HepG2 (cell line): ENCODE measurements around the gene HMCN2. TPM values are rescaled to one million over a fixed set of nuclear protein-coding genes. Genes with fewer than 3 reads are reported as not detected.

Experiments used
- ATAC-seq: fragments of 200-7000 bp; cut with Tn5 transposase; 3 replicates; pipeline ENCODE4 v1.9.1; 2020; ENCODE audit warnings: mild to moderate bottlenecking, moderate library complexity
- BruUV-seq: library from RNA; stranded (reverse); fragments of 400-500 nt; replicated peaks from 2 replicates; lab custom pipeline; 2021; lab: Mats Ljungman, UMichigan
- CTCF ChIA-PET: fragments of 300-600 bp; formaldehyde crosslinking; extraction: SDS; loops from one replicate; lab custom pipeline; 2021; ENCODE audit warnings: low total read pairs, inconsistent platforms, low intra/inter-chr PET ratio; lab: Yijun Ruan, JAX
- POLR2A ChIA-PET: fragments of 350-600 bp; sonication (Branson Sonifier 250); formaldehyde crosslinking; loops from one replicate; lab custom pipeline; 2020; ENCODE audit warnings: antibody characterized with exemption, inconsistent platforms; lab: Yijun Ruan, JAX
- DNase-seq: peaks from one replicate; pipeline ENCODE4 v3.0.0-alpha.2; 2015; ENCODE audit warnings: low spot score
- FAIRE-seq: peaks from 3 replicates; lab custom pipeline; 2011; peaks lifted over from hg19 to GRCh38; lab: Jason Lieb, UNC
- H2AFZ ChIP-seq: one replicate; pipeline ENCODE4 v1.6.1; 2011; ENCODE audit warnings: low read length, inconsistent platforms
- H3K27ac ChIP-seq: fragments of 300-600 bp; 3 replicates; pipeline ENCODE4 v1.8.0; 2011; ENCODE audit warnings: mixed run types, mild to moderate bottlenecking, mixed read lengths, low read length, inconsistent platforms; ENCODE audit not compliant: insufficient read depth; ENCODE audit errors: extremely low read length
- H3K27me3 ChIP-seq, 2 experiments: fragments of 200-600 bp in 1 of 2; 2 replicates in 1 of 2; 3 replicates in 1 of 2; pipeline versions ENCODE4 v1.6.0 to v1.8.0; 2011; ENCODE audit warnings: low read length in 2 of 2, mild to moderate bottlenecking in 2 of 2, moderate library complexity in 2 of 2, inconsistent platforms in 1 of 2; ENCODE audit not compliant: insufficient read depth in 2 of 2, control insufficient read depth in 1 of 2
- H3K36me3 ChIP-seq, 2 experiments: fragments of 200-600 bp in 1 of 2; replicated peaks in 1 of 2; 2 replicates in 1 of 2; 3 replicates in 1 of 2; pipeline versions ENCODE4 v1.5.1 to v1.8.0; 2011; ENCODE audit warnings: low read length in 2 of 2, inconsistent platforms in 1 of 2; ENCODE audit not compliant: insufficient read depth in 2 of 2, control insufficient read depth in 1 of 2
- H3K4me1 ChIP-seq: 2 replicates; pipeline ENCODE4 v1.5.1; 2012; ENCODE audit warnings: low read length, inconsistent platforms; ENCODE audit not compliant: insufficient read depth
- H3K4me2 ChIP-seq: 2 replicates; pipeline ENCODE4 v1.6.0; 2011; ENCODE audit warnings: low read depth, low read length, inconsistent platforms
- H3K4me3 ChIP-seq, 3 experiments: fragments of 200-600 bp in 1 of 3; sonication (generic), shearing (Covaris generic) in 1 of 3; replicated peaks in 1 of 3; 2 replicates each; pipeline ENCODE4 v1.5.1; 2011 to 2016; ENCODE audit warnings: low read length in 3 of 3, inconsistent platforms in 2 of 3, low read depth in 2 of 3, mild to moderate bottlenecking in 2 of 3, control low read depth in 1 of 3, mixed read lengths in 1 of 3; ENCODE audit not compliant: insufficient read depth in 1 of 3
- H3K79me2 ChIP-seq: one replicate; pipeline ENCODE4 v1.6.1; 2011; ENCODE audit warnings: low read length, inconsistent platforms; ENCODE audit not compliant: insufficient read depth
- H3K9ac ChIP-seq: 2 replicates; pipeline ENCODE4 v1.6.0; 2011; ENCODE audit warnings: mild to moderate bottlenecking, low read depth, low read length, inconsistent platforms; ENCODE audit not compliant: insufficient read depth
- H3K9me3 ChIP-seq: 2 replicates; pipeline ENCODE4 v1.5.1; 2012; ENCODE audit warnings: mild to moderate bottlenecking, low read length
- H4K20me1 ChIP-seq: 2 replicates; pipeline ENCODE4 v1.6.0; 2011; ENCODE audit warnings: inconsistent platforms, mild to moderate bottlenecking, low read length, moderate library complexity; ENCODE audit not compliant: insufficient read depth
- CREBL2 ChIP-seq: sonication (generic); formaldehyde crosslinking; IDR thresholded peaks from 2 replicates; pipeline ENCODE4 v1.8.1; 2023; ENCODE audit warnings: missing genetic modification reagents, mild to moderate bottlenecking, borderline replicate concordance
- ERF ChIP-seq: IDR thresholded peaks from 2 replicates; pipeline ENCODE4 v1.6.1; 2018; ENCODE audit warnings: missing biosample characterization, missing genetic modification reagents
- FOXO4 ChIP-seq: sonication (generic); formaldehyde crosslinking; conservative IDR thresholded peaks from 2 replicates; pipeline ENCODE4 v1.8.1; 2023; ENCODE audit warnings: missing genetic modification reagents
- IKZF4 ChIP-seq: sonication (generic); formaldehyde crosslinking; IDR thresholded peaks from 2 replicates; pipeline ENCODE4 v1.5.1; 2020; ENCODE audit warnings: borderline replicate concordance, mild to moderate bottlenecking, low read depth, missing genetic modification reagents; ENCODE audit errors: not compliant biosample characterization
- SOX13 ChIP-seq, 3 experiments: fragments of 450-650 bp in 1 of 3; sonication (generic) in 1 of 3; formaldehyde crosslinking in 1 of 3; IDR thresholded peaks in 2 of 3; conservative IDR thresholded peaks in 1 of 3; 2 replicates each; pipeline versions ENCODE4 v1.5.0 to v1.6.1; 2016 to 2020; ENCODE audit warnings: antibody characterized with exemption in 1 of 3, mild to moderate bottlenecking in 1 of 3, missing compliant biosample characterization in 1 of 3, missing genetic modification reagents in 1 of 3, moderate library complexity in 1 of 3
- SYNCRIP ChIP-seq: fragments of 200-400 bp; formaldehyde crosslinking; IDR thresholded peaks from 2 replicates; pipeline ENCODE4 v1.6.1; 2018; ENCODE audit warnings: mild to moderate bottlenecking, low read depth, low read length; ENCODE audit not compliant: insufficient read depth
- ZNF407 ChIP-seq: sonication (generic); formaldehyde crosslinking; IDR thresholded peaks from one replicate; pipeline ENCODE4 v1.5.1; 2020; ENCODE audit warnings: mild to moderate bottlenecking, missing genetic modification reagents; ENCODE audit errors: not compliant biosample characterization
- ZNF678 ChIP-seq: sonication (generic); formaldehyde crosslinking; IDR thresholded peaks from 2 replicates; pipeline ENCODE4 v1.4.0; 2020; ENCODE audit warnings: mild to moderate bottlenecking, missing genetic modification reagents
- ZNF75D ChIP-seq: sonication (generic); formaldehyde crosslinking; IDR thresholded peaks from 2 replicates; pipeline ENCODE4 v1.8.1; 2023; ENCODE audit warnings: missing genetic modification reagents, mild to moderate bottlenecking, borderline replicate concordance
- ZSCAN22 ChIP-seq: sonication (generic); formaldehyde crosslinking; IDR thresholded peaks from 2 replicates; pipeline ENCODE4 v1.4.0; 2020; ENCODE audit warnings: mild to moderate bottlenecking, missing genetic modification reagents
- ZUFSP ChIP-seq: sonication (generic); formaldehyde crosslinking; IDR thresholded peaks from 2 replicates; pipeline ENCODE4 v1.9.0; 2021; ENCODE audit warnings: missing genetic modification reagents, mild to moderate bottlenecking, borderline replicate concordance
- WGBS: methylation state at CpG from one replicate; pipeline ENCODE4 v1.1.6; 2017; ENCODE audit warnings: low lambda C conversion rate; 5-methylcytosine and 5-hydroxymethylcytosine counted together
- in situ Hi-C: cut with HindIII; loops from 2 replicates; pipeline ENCODE4 v1.10.0; 2017; ENCODE audit warnings: low pct_unique_long_range_greater_than_20kb; ENCODE audit not compliant: extremely low pct_ligation_motif_present
- intact Hi-C: fragments of 100-400 bp; cut with micrococcal nuclease; formaldehyde crosslinking; loops from one replicate; pipeline ENCODE4 v1.10.0; 2022; ENCODE audit not compliant: unreplicated experiment
- polyA plus RNA-seq, 8 experiments: library from polyadenylated mRNA; depleted of rRNA in 3 of 8; stranded (reverse) in 7 of 8; unstranded in 1 of 8; fragments of >200 nt; fragmentation: Illumina TruSeq in 4 of 8; extraction: Trizol in 4 of 8; gene quantifications; 2 replicates each; pipeline versions ENCODE4 v1.2.1 to v1.2.3, GENCODE V29; 2011 to 2016; ENCODE audit warnings: low read depth in 4 of 8, missing spikeins in 1 of 8, mixed read lengths in 1 of 8; ENCODE audit not compliant: insufficient read depth in 1 of 8
- total RNA-seq, 5 experiments: library from RNA; depleted of rRNA; stranded (reverse); fragments of >200 nt; fragmentation: Illumina TruSeq; extraction: Trizol; gene quantifications; 2 replicates each; pipeline ENCODE4 v1.2.3, GENCODE V29; 2016; ENCODE audit warnings: low read depth in 1 of 5

The HMCN2 gene
- total and polyA plus RNA-seq, 2 of the 13 experiments (the other 11 are each of a cell fraction or from before 2014, with no cell fraction given), result 0.09 TPM; not detected in 1

DNA sequence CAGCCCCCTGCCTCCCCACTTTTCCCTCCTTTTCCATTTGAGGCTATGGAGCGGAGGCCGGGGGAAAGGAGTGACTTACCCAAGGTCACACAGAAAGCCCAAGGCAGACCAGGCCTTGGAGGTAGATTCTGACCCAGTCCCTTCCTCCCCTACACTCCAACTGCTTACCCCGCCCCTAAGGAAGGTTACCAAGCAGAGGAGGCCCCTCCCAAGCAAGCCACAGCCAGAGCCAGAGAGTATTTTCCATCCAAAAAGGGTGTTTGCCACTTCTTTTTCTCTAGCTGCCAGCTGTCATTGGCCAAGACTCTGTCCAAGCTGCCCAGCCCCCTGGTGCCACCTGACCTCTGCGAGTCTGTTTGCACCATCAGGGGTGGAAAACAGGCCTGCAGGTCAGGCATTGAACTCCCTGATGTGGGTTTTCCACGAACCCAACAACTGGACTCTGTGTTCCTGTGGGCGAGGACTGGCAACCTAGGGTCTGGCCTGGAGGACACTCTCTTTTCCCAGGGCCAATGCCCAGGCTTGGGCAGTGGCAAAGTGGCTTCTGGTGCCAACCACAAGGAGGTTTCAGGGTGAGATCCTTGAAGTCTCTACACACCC is 172.9 kb downstream of the HMCN2 start:
- ChIA-PET POLR2A (interaction anchor here (1.0 kb wide), 1 partner anchor 12 kb away, joined by 4 read pairs; no protein-coding TSS in a partner anchor), CTCF (no interaction called here)
- WGBS, result 40% methylated on average over 3 of the region's 6 CpGs
- FAIRE-seq, result no peak
- peaks cover 2 to 18% of the 10 kb centered on the region in 2 experiments for H3K27me3 ChIP-seq
- no TSS peak for BruUV-seq
- DNase-seq, result no peak
- no peak overlapping the region for H3K4me2 ChIP-seq
- peaks cover 41% of the 10 kb centered on the region for H3K4me1 ChIP-seq
- no peak overlapping the region for H2AFZ ChIP-seq
- no peak overlapping the region for H3K4me3 ChIP-seq
- no peak overlapping the region for H3K9ac ChIP-seq
- no peak overlapping the region for H3K27ac ChIP-seq
- H4K20me1 ChIP-seq, result no peaks in the 10 kb centered on the region
- H3K79me2 ChIP-seq, result no peaks in the 10 kb centered on the region
- ATAC-seq, result no peak
- no peaks in the 10 kb centered on the region for H3K36me3 ChIP-seq
- intact Hi-C loops, result no loop called here
- H3K9me3 ChIP-seq, result peaks cover 9% of the 10 kb centered on the region; the same call in 1 of the 2 replicates
- in situ Hi-C loops, result no loop called here
- TF ChIP-seq SOX13 (IDR thresholded peaks at IDR 0.05) (no peak), SOX13 (CRISPR knock-in tag; conservative IDR thresholded peaks at IDR 0.05 in 1 of 2, IDR thresholded peaks at IDR 0.05 in 1 of 2) (no peak), CREBL2 (no peak), ZNF678 (CRISPR knock-in tag) (no peak), ZSCAN22 (no peak), IKZF4 (CRISPR knock-in tag) (no peak), ZUFSP (CRISPR knock-in tag) (no peak), FOXO4 (no peak), SYNCRIP (no peak), ZNF407 (no peak), ZNF75D (CRISPR knock-in tag) (no peak), ERF (CRISPR knock-in tag) (no peak)
